HG02885 (cell line): ENCODE data around the gene GPSM1.
"Not testable (repeated sequence)": the region's sequence is repeated elsewhere in the genome, so short reads cannot be mapped to it uniquely, and the experiment has no call there.

Experiments used
- ATAC-seq: cut with Tn5 transposase; IDR thresholded peaks from one replicate; pipeline ENCODE4 v1.9.1; 2021; ENCODE audit warnings: mild to moderate bottlenecking; ENCODE audit not compliant: unreplicated experiment, poor library complexity

GPSM1 gene

GRCh38 chr9:136314944-136315343 is 12.4 kb upstream of the GPSM1 start:
- ATAC-seq: no peak

- no peak for ATAC-seq
These were observed 11.0 kb upstream of the GPSM1 start for GRCh38 chr9:136316271-136316751.

- ATAC-seq: no peak
These were observed 10.3 kb upstream of the GPSM1 start for GRCh38 chr9:136316896-136317676.

GRCh38 chr9:136317695-136318094 is 9.6 kb upstream of the GPSM1 start:
- ATAC-seq: no peak

GRCh38 chr9:136318111-136318775 is 9.1 kb upstream of the GPSM1 start:
- no peak for ATAC-seq

- ATAC-seq: no peak
These were observed 8.5 kb upstream of the GPSM1 start for GRCh38 chr9:136318776-136319241.

GRCh38 chr9:136319244-136319643 is 8.1 kb upstream of the GPSM1 start:
- ATAC-seq: not testable (repeated sequence)

GRCh38 chr9:136319955-136320354 is 7.4 kb upstream of the GPSM1 start:
- not testable (repeated sequence) for ATAC-seq

GRCh38 chr9:136320972-136321371 is 6.4 kb upstream of the GPSM1 start:
- not testable (repeated sequence) for ATAC-seq

- no peak for ATAC-seq
These were observed 5.8 kb upstream of the GPSM1 start for GRCh38 chr9:136321561-136321960.

- no peak for ATAC-seq
These were observed 4.5 kb upstream of the GPSM1 start for GRCh38 chr9:136322756-136323330.

GRCh38 chr9:136323371-136323789 is 4.0 kb upstream of the GPSM1 start:
- no peak for ATAC-seq

GRCh38 chr9:136324501-136325300 is 2.6 kb upstream of the GPSM1 start:
- no peak for ATAC-seq

GRCh38 chr9:136325358-136325757 is 2.0 kb upstream of the GPSM1 start:
- ATAC-seq: no peak

- no peak for ATAC-seq
These were observed 1.1 kb upstream of the GPSM1 start for GRCh38 chr9:136326061-136326760.

GRCh38 chr9:136326761-136327303 is 507 bp upstream of the GPSM1 start:
- ATAC-seq: no peak

- ATAC-seq: no peak
These were observed 777 bp downstream of the GPSM1 start for GRCh38 chr9:136328011-136328621.

- no peak for ATAC-seq
These were observed 1.3 kb downstream of the GPSM1 start for GRCh38 chr9:136328622-136329041.

GRCh38 chr9:136329211-136329627 is 1.9 kb downstream of the GPSM1 start:
- ATAC-seq: no peak
